Umbilical cord (tissue), 2 donors: ENCODE data around the gene SLC10A1. TPM values are rescaled to one million over a fixed set of nuclear protein-coding genes. Genes with fewer than 3 reads are reported as not detected.
"Not testable (repeated sequence)": the region's sequence is repeated elsewhere in the genome, so short reads cannot be mapped to it uniquely, and the experiment has no call there.

ENCODE experiments used
- DNase-seq: peaks from one replicate; pipeline ENCODE4 v3.0.0-alpha.2; 2015; ENCODE audit warnings: low spot score
- total RNA-seq: library from RNA; depleted of rRNA; stranded (reverse); fragments of >200 nt; gene quantifications from one replicate; pipeline ENCODE4 v1.2.3, GENCODE V29; 2014; ENCODE audit warnings: low replicate concordance; ENCODE audit not compliant: insufficient read depth

Gene SLC10A1
- total RNA-seq, 1 donor from 2014 or later: 2.4 TPM

DNA sequence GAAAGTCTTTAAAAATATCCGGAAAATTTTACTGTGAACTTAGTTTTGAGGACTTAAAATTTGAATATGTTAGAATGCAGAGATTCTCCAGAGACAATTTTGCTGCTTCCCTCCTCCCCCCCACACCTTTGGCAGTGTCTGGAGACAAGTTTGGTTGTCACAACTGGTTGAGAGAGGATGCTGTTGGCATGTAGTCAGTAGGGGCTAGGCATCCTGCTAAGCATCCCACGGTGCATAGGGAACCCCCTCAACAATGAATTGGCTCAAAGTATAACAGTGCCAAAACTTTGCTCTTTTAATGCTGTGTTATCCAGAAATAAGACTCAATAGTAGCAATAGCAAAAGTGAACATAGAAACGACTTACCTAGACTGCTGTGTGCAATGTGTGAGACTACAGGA is 26.5 kb downstream of the SLC10A1 start:
- no peak for DNase-seq

DNA sequence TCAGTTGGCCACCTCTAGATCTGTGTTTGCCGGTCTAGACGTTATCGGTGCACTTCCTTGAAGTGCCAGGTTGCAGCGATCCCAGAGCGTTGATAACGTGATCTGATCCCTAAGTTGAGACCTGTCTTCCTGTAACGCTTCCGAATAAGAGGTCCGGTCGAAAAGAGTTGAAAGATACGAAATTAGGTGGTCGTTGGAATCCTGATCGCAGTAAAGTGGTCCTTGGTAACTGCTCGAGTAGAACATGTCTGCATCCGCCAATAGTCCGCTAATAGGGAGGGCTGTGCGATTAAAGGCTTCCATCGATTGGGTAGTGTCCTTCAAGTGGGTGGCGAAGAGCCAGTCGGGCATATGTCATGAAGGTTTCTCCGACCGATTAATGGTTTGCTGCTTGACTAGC is 27.4 kb downstream of the SLC10A1 start:
- DNase-seq: no peak

DNA sequence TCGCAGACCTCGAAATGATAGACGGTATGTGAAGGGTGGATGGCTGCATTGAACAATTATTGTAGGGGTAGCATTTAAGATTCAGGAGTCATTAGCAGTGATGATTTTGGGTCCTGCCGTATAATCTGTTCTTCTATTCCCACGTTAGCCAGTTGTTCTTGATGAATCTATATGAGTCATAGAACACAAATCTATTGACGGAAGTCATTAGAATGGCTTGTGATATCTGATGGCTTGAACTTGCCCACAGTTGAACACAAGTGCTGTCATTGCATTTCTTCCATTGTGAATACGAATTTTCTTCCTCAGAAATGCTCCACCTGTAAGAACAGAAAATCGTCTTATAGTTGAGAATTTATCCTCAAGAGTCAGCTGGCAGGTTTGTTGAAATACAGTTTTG is 28.2 kb downstream of the SLC10A1 start:
- no peak for DNase-seq

DNA sequence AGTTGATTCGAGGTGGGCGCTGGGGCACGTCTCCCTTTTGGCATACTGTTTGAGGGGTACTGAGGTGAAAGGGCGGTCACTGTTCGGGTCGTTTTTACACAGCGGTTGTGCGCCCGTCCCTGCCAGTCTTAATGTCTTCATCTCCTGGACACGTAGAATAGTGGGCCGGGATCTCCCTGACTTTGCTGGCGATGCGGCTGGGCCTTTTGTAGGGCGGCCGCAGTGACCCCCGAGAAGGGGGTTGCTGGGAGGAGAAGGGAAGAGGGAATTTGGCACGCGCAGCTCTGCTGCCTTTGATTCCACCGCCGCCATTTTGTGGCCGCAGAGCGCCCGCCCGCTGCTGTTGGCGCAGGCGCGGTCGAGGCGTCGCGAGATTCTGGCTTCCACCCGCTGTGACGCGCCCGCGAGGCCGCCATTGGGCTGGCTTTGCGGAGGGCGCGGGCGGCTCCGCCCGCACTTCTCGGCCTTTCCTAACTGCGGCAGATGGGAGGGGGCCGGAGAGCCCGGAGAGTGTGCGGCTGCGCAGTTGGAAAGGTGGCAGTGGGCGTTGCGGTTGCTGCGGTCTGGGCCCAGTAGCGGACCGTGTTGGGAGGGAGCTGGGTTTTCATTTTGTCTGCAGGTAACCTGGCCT is 29.6 kb downstream of the SLC10A1 start:
- peak; percentile 93 for DNase-seq

DNA sequence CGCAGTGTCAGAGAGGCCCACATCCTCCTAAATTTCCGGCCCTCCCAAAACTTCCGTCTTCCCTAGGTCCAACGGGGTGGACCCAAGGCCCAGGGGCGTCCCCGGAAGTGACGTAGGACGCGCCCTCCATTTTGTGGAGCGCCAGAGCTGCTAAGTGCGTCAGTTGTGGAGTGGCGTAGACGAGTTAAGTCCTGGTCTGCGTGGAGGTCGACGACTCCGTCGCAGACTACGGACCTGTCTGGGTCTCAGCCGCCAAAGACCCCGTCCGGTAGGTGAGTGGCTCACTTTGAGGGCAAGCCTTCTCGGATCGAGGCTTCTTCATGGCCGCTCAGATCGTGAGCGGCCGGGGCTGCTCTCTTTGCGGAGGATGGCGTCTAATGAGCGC is 30.1 kb downstream of the SLC10A1 start, which contains the start of gene SRSF5:
TSS of gene SRSF5 (plus strand) at position 159 of the 385 bp plus-strand sequence. CDS start 1,015 bp downstream, outside the sequence.
- DNase-seq: peak; percentile 99

DNA sequence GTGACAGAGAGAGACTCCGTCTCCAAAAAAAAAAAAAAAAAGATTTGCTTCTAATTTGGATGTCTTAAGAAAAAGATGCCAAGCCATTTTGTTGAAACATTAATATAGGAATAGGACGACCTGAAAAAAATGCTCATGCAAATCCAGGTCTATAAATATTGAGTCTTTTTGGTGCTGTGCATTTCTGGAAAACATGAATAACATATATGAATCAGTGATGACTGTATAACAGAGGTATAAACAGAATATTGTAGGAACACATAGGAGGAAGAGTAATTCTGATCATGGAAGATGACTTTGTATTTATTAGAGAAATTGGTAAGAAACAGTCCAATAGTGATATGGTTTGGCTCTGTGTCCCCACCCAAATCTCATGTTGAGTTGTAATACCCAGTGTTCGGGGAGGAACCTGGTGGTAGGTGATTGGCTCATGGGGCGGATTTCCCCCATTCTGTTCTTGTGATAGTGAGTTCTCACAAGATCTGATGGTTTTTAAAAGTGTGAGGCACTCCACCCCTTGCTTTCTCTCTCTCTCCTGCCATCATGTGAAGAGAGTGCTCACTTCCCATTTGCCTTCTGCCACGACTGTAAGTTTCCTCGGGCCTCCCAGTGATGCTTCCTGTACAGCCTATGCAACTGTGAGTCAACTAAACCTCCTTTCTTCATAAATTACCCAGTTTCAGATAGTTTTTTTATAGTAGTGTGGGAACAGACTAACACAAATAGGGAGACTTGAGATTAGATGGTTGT is 33.1 kb downstream of the SLC10A1 start:
- DNase-seq: no peak

DNA sequence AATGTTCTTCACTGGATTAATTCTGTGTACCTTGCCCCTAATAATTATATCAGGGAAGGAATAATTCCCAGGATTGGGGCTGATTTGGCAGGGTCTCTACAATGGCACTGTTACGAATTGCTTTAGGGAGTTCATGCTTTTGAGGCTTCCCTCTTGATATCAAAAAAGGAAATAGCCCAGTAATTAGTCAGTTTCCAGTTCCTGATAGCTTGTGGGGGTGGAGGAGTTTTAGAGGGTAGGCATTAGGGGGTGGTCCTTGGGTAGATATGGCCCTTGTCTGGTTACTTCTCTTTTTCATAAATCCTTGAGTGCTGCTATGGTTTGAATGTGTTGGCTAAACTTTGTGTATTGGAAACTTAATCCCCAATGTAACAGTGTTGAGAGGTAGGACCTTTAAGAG is 36.2 kb downstream of the SLC10A1 start:
- DNase-seq: no peak

DNA sequence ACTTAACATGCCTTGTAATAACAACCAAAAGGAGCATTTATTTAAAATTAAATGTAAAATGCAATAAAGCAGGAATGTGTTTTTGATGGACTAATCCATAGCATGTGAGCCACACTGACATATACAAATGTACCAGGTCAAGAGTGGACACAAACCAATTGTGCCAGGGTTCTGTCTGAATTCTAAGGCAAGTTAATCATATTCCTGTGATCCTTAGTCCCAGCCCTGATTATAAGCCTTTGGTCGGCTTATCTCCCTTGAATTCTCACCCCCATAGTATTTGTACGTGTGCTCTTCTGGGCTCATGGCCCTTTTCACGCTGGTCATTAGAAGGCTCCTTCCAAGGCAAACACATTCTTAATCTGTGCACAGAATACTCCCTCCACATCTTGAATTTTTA is 40.7 kb downstream of the SLC10A1 start:
- no peak for DNase-seq

DNA sequence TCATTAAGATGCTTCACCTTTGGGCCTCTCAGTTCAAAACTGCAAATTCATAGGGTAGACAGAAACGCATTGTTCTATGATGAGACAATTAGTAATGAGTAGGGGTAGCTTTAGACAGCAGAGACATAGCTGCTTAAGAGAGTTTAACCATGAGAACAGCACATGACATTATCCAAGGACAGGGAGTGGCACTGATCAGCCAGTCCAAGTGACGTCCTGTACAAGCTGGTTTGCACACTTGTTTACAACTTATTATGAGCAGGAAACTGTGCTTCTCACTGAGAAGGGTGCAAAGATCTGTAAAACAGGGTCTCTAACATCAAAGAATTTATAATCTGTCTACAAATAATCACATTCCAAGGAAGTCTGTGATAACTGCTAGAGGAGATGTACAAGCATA is 41.3 kb downstream of the SLC10A1 start:
- no peak for DNase-seq

DNA sequence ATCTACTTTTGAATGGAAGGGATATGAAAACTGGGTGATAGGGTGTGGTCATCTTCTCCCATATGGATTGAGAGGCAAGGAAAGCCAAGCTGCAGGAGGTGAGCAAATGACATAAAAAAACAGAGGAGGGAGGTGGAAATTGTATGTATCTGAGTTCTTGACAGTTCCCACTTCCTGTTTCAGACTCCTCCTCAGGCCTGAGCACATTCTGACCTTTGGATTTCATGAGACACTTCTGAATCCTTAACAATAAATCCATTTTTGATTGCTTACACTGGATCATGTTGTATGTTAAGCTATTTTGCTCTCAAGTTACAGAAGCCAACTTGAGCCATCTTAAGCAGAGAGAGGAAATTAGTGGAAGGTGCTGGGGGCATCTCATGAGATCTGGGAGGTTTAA is 41.7 kb downstream of the SLC10A1 start:
- no peak for DNase-seq

DNA sequence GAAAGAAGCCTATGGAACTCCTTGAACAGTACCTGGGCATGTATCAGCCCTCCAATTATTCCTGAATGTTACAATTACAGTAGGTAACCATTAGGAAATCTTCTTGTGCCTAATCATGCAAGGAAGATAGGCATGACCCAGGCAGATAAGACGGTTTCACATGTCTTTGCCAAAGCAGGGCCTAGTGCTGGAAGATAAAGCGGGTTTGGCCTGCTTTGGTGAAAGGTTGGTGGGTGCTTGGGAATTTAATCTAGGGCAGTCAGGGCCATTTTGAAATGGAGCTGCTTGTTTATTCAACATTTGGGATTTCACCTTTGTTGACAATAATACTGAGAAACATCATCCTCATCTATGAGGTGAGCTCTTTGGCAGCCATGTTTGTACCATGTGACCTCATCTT is 42.6 kb downstream of the SLC10A1 start:
- DNase-seq: no peak

DNA sequence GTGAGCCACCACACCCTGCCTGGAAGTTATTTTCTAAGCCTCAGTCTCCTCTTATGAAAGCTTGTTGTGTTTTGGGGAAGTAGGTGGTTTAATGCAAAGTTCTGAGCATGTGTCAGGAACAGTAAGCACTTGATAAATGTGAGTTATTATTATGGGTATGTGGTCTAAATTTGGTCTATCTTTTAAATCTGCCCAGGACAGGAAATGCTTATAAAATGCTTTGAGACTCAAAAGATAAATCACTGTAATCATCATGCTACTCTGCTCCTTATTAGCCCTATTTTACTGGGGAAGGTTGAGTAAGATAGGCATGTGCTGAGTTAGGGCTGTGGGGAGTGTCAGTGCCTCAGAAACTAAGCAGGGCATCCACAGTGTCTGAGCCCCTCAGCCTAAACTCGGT is 43.2 kb downstream of the SLC10A1 start:
- no peak for DNase-seq

DNA sequence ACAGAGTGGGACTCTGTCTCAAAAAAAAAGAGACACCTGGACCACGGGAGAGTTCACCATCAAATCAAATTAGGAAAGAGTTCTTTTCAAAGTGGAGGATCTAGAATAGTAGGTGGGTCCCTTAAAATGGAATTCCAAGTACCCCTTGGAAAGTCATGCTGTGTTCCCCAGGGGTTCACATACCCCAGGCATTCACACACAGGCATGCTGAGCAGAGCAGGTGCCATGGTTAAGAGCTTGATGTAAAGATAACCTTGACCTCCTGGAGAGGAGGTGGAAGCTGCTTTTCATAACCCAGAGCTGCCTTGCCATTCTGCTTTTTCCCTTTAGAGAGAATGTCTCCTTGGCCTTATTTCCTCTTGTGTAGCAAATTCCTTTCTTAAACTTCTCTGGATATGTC is 44.3 kb downstream of the SLC10A1 start:
- no peak for DNase-seq

DNA sequence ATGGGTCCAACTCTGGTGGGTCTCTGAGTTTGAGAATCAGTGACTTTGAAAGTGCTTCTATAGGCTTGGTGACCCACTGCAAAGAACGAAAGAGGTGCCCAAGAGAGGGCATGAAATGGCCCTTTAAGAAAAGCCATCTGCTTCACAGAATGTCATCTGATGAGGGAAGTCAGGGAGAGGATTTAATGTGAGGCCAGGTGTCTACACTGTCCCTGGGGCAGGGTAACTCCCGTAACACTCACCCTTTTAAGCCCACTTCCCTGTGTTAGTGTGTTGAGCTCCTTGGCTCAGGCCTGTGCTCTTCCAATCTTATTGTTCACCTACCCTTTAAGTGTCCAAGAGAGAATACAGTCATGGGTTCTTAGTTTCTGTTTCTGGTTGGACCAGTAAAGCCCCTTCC is 46.5 kb downstream of the SLC10A1 start:
- DNase-seq: no peak

DNA sequence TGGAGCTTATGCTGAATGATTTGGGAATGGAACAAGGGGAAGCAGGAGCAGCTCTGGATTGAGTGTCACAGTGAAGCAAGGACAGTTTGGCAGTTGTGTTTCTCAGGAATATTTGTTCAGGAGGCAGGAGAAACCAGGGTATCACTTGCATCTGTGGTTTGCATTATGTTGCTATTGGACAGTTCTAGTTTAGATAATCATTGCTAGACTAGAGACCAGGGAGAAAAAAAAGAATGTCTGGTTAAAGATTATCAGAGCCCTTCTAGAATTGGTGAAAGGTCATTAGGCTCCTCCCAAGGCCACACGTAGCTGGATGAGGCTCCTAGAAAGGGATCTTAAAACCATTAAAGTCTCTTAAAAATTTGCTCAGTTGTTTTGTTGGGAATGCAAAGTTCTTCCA is 47.1 kb downstream of the SLC10A1 start:
- DNase-seq: no peak

DNA sequence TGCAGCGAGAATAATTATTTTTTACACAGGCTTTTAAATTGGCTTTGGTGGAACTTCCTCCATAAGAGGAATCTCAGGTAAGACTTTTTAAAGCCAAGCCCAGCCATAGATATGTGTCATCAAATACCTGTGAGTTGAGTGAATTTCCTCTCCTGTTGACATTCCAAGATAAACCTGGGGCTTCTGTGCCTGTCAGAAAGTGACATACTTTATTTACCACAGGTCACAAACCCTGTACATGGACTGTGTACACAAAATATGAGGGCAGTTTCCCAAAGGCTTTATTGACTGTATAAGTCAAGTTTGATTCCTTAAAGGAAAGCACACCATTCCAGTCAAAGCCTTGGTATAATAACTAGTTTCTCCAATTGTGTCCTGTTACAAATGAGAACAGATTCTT is 56.0 kb downstream of the SLC10A1 start:
- no peak for DNase-seq

DNA sequence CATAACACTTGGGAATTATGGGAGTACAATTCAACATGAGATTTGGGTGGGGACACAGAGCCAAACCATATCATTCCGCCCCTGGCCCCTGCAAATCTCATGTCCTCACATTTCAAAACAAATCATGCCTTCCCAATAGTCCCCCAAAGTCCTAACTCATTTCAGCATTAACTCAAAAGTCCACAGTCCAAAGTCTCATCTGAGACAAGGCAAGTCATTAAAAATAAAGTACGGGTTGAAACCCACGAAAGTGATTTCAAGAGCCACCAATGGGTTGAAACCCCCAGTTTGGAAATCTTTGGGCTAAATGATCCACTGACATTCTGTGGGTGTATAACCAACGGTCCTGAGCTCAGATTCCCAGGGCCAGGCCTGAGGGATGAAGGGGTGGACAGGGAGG is 60.6 kb downstream of the SLC10A1 start:
- DNase-seq: not testable (repeated sequence)

DNA sequence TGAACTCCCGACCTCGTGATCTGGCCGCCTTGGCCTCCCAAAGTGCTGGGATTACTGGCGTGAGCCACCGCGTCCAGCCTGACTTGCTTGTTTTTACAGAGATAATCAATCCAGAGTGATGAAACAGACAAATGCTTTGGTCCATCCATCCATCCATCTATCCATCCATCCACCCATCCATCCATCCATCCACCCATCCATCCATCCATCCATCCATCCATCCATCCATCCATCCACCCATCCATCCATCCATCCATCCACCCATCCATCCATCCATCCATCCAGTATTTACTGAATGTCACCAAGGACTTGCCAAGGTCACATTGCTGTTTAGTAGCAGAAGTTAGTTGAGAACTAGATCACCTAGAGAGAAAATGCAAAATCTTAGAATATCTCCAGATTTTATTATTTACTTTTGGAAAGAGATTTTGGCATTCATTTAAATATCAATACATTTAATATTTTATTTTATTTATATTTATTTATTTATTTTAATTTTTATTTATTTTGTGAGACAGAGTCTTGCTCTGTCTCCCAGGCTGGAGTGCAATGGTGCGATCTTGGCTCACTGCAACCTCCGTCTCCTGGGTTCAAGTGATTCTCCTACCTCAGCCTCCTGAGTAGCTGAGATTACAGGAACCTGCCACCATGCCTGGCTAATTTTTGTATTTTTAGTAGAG is 65.0 kb downstream of the SLC10A1 start:
- not testable (repeated sequence) for DNase-seq

DNA sequence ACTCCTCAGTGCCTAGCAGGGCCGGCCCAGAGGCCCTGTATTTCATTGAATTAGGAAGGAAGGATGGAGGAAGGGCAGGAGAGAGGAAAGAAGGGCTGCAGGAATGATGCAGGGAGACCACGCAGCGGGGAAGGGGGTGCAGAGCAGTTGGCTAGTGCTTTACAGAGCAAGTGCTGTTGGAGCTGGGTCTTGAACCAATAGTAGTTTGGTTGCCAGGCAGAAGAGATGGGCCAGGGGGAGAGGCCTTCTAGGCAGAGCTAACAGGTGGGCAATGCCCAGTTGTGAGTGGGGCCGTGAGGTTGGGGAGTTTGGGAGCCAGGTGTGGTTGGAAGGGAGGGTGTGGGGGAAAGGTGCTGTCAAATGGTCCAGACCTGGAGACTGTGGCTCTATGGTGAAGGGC is 69.2 kb downstream of the SLC10A1 start:
- DNase-seq: no peak

DNA sequence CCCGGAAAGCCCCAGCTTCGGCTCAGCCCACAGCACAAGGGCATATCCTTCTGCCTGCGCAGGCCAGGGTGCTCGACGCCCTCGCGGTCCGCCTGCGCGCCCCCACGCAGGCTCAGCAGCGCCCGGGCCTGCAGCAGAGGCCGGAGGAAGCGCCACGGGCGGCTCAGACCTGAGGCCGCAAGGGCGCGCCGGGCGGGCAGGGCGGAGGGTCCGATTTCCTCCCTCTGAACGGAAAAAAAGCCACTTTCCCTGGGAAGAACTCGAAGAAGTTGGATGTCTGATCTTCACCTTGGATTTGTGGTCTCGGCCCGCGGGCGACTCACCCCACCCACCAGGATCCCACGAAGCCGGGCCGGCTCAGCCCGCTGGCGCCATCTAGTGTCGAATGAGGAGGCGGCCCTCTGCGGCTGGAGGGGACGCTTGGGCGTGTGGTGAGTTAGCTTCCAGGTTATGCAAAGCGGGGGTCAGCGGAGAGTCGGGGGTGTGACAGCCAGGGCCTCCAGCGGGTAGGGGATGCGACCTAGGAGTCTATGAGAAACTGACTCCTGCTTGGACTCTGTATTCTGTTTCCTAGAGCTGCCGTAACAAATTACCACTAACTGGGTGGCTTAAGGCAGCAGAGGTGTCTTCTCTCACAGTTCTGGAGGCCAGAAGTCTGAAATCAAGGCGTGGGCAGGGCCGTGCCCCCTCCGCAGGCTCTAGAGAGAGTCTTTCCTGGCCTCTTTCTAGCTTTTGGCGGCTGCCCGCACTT is 70.1 kb downstream of the SLC10A1 start:
- DNase-seq: peak; percentile 80
